ENCODE data around the gene TMC2. TPM values are rescaled to one million over a fixed set of nuclear protein-coding genes. Genes with fewer than 3 reads are reported as not detected.

TMC2 gene
- polyA plus RNA-seq, 1 of the 3 experiments (the other 2 are of a cell fraction), result not detected

DNA sequence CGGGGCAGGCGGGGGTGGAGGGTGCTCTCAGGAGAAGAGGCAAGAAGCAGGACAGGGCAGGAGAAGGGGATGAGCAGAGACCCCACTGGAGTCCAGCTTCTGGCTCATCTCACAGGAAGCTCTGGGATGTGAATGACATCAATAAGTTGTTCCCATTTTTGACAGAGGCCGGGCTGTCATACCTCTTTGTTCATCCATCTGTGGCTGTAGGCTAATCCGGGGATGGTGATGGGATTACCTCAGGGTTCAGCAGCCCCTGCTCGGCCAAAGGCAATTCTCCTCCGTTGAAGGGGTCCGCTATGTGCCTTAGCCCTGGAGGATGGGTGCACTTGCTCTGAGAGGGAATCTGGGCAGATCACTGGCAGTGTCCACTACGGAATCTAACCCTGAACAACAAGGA lies 3.3 kb upstream of the TMC2 start:
- H3K4me1 ChIP-seq (ENCODE audit: control insufficient read depth in 1 of 2, insufficient read depth in 2 of 2, low read depth in 1 of 2, low read length in 1 of 2), result no peaks in the 10 kb centered on the region; a peak in 1 of 4 replicates
- DNase-seq, result no peak
- no peak overlapping the region for H2AFZ ChIP-seq (ENCODE audit: low read depth)
- H3F3A ChIP-seq (replicated peaks; ENCODE audit: insufficient read depth), result no peaks in the 10 kb centered on the region
- no peak overlapping the region for H3K27ac ChIP-seq (ENCODE audit: low read depth in 2 of 2, low read length in 1 of 2)
- 62% methylated on average over 4 of the region's 8 CpGs for WGBS (ENCODE audit: low lambda C conversion rate)
- H3K9me2 ChIP-seq, result no peaks in the 10 kb centered on the region
- H3K9me3 ChIP-seq, result no peaks in the 10 kb centered on the region
- ChIA-PET CTCF (interaction anchor here (0.7 to 5.0 kb wide), 4 partner anchors 9 to 114 kb away, joined by 3 to 23 read pairs (median 9); no protein-coding TSS in a partner anchor), POLR2A (no interaction called here)
- TF ChIP-seq MEF2A (IDR thresholded peaks at IDR 0.05; ENCODE audit: borderline replicate concordance, low read depth) (no peak), RFX5 (IDR thresholded peaks at IDR 0.05; ENCODE audit: low read length) (no peak), MXI1 (IDR thresholded peaks at IDR 0.05; ENCODE audit: low read depth, low read length) (no peak)
- TF ChIP-seq, protein P1, sequence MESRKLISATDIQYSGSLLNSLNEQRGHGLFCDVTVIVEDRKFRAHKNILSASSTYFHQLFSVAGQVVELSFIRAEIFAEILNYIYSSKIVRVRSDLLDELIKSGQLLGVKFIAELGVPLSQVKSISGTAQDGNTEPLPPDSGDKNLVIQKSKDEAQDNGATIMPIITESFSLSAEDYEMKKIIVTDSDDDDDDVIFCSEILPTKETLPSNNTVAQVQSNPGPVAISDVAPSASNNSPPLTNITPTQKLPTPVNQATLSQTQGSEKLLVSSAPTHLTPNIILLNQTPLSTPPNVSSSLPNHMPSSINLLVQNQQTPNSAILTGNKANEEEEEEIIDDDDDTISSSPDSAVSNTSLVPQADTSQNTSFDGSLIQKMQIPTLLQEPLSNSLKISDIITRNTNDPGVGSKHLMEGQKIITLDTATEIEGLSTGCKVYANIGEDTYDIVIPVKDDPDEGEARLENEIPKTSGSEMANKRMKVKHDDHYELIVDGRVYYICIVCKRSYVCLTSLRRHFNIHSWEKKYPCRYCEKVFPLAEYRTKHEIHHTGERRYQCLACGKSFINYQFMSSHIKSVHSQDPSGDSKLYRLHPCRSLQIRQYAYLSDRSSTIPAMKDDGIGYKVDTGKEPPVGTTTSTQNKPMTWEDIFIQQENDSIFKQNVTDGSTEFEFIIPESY (IDR thresholded peaks at IDR 0.05; ENCODE audit: borderline replicate concordance, low read depth), result no peak
- H3K9ac ChIP-seq, result no peak overlapping the region
- H3K79me2 ChIP-seq (ENCODE audit: insufficient read depth), result no peaks in the 10 kb centered on the region
- H4K20me1 ChIP-seq (ENCODE audit: insufficient read depth), result no peaks in the 10 kb centered on the region
- no peak overlapping the region for H3K4me2 ChIP-seq
- peaks cover 4% of the 10 kb centered on the region; the same call in 1 of the 2 replicates for H3K27me3 ChIP-seq (ENCODE audit: insufficient read depth)
- no peaks in the 10 kb centered on the region for H3K36me3 ChIP-seq (replicated peaks in 1 of 2; ENCODE audit: control insufficient read depth in 1 of 2, insufficient read depth in 2 of 2, low read length in 1 of 2)
- H3K4me3 ChIP-seq (ENCODE audit: low read depth in 2 of 2, low read length in 1 of 2), result no peak overlapping the region

- Histone ChIP-seq H3K79me2 (ENCODE audit: insufficient read depth) (no peaks in the 10 kb centered on the region), H3K27ac (ENCODE audit: low read depth in 2 of 2, low read length in 1 of 2) (no peak overlapping the region), H3K27me3 (ENCODE audit: insufficient read depth) (peaks cover 13% of the 10 kb centered on the region; the same call in 1 of the 2 replicates), H3K4me1 (ENCODE audit: control insufficient read depth in 1 of 2, insufficient read depth in 2 of 2, low read depth in 1 of 2, low read length in 1 of 2) (no peaks in the 10 kb centered on the region), H2AFZ (ENCODE audit: low read depth) (no peak overlapping the region), H3K9me2 (no peaks in the 10 kb centered on the region), H3K9ac (no peak overlapping the region), H3F3A (replicated peaks; ENCODE audit: insufficient read depth) (no peaks in the 10 kb centered on the region), H3K4me3 (ENCODE audit: low read depth in 2 of 2, low read length in 1 of 2) (no peak overlapping the region), H3K9me3 (no peaks in the 10 kb centered on the region), H4K20me1 (ENCODE audit: insufficient read depth) (no peaks in the 10 kb centered on the region), H3K4me2 (no peak overlapping the region), H3K36me3 (replicated peaks in 1 of 2; ENCODE audit: control insufficient read depth in 1 of 2, insufficient read depth in 2 of 2, low read length in 1 of 2) (no peaks in the 10 kb centered on the region)
- WGBS (ENCODE audit: low lambda C conversion rate), result 47% methylated on average over 7 of the region's 12 CpGs
- CTCF ChIA-PET, result interaction anchor here (0.6 to 4.4 kb wide), 3 partner anchors 12 to 67 kb away, joined by 3 to 16 read pairs (median 8); no protein-coding TSS in a partner anchor
- no peak for TF ChIP-seq CTCF (IDR thresholded peaks at IDR 0.05)
- TF ChIP-seq, protein P2, sequence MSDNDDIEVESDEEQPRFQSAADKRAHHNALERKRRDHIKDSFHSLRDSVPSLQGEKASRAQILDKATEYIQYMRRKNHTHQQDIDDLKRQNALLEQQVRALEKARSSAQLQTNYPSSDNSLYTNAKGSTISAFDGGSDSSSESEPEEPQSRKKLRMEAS (IDR thresholded peaks at IDR 0.05; ENCODE audit: low read depth), result no peak
- TF ChIP-seq RXRA (IDR thresholded peaks at IDR 0.05; ENCODE audit: borderline replicate concordance, low read depth), result no peak
- TF ChIP-seq, protein P1 (IDR thresholded peaks at IDR 0.05; ENCODE audit: borderline replicate concordance, low read depth), result no peak
- TF ChIP-seq FOXJ3 (CRISPR knock-in tag; IDR thresholded peaks at IDR 0.05), result no peak
- no peak for TF ChIP-seq TEAD4 (IDR thresholded peaks at IDR 0.05; ENCODE audit: borderline replicate concordance, insufficient read depth)
- no peak for TF ChIP-seq TAF1 (IDR thresholded peaks at IDR 0.05; ENCODE audit: borderline replicate concordance, low read depth, low read length)
- TF ChIP-seq POLR2AphosphoS5 (IDR thresholded peaks at IDR 0.05; ENCODE audit: low read depth, low read length), result no peak
- TF ChIP-seq ELF1 (IDR thresholded peaks at IDR 0.05), result no peak
- no peak for TF ChIP-seq IRF3 (IDR thresholded peaks at IDR 0.05; ENCODE audit: low read depth, low read length)
- TF ChIP-seq USF2 (IDR thresholded peaks at IDR 0.05; ENCODE audit: borderline replicate concordance, low read depth, low read length), result no peak
- TF ChIP-seq EP300 (IDR thresholded peaks at IDR 0.05; ENCODE audit: borderline replicate concordance in 1 of 2, low read depth in 1 of 2, low read length in 1 of 2), result no peak
- TF ChIP-seq RFX5 (IDR thresholded peaks at IDR 0.05; ENCODE audit: low read length), result no peak
- no peak for TF ChIP-seq GATA2 (CRISPR knock-in tag; IDR thresholded peaks at IDR 0.05)
- no peak for TF ChIP-seq GABPA (IDR thresholded peaks at IDR 0.05; ENCODE audit: low read depth)
- DNase-seq, result no peak
- POLR2A ChIA-PET, result no interaction called here
Measured at GRCh38 chr20:2535711-2536559, 438 bp upstream of the TMC2 start.
